ENCODE results near the gene CD80. TPM values are rescaled to one million over a fixed set of nuclear protein-coding genes. Genes with fewer than 3 reads are reported as not detected.
"Not testable (repeated sequence)": the region's sequence is repeated elsewhere in the genome, so short reads cannot be mapped to it uniquely, and the experiment has no call there.

CD80 gene
- total and polyA plus RNA-seq, 2 donors, result 3.3 to 6.2 TPM

GRCh38 chr3:119597548-119598288, 38.3 kb upstream of the CD80 start, which contains the start of gene PLA1A:
Gene PLA1A (plus strand): TSS chr3:119597885. CDS start chr3:119597914, 29 bp downstream.
- no peak for DNase-seq (ENCODE audit: low read depth in 6 of 9, low spot score in 9 of 9)
- WGBS, result 94% methylated on average over 7 of the region's 7 CpGs
- no peaks in the 10 kb centered on the region for H3K36me3 ChIP-seq (ENCODE audit: control insufficient read depth in 2 of 2, insufficient read depth in 2 of 2, low read length in 1 of 2)
- no peaks in the 10 kb centered on the region for H3K4me1 ChIP-seq (ENCODE audit: control insufficient read depth in 2 of 2, insufficient read depth in 2 of 2, low read length in 2 of 2)
- no peak within 1 kb of the TSS for H3K27ac ChIP-seq (ENCODE audit: low read depth in 1 of 2, low read length in 1 of 2)
- no peaks in the 10 kb centered on the region for H3K27me3 ChIP-seq (ENCODE audit: control insufficient read depth in 2 of 2, insufficient read depth in 1 of 2, low read length in 1 of 2)
- no peaks in the 10 kb centered on the region for H3K9me3 ChIP-seq (ENCODE audit: control insufficient read depth in 2 of 2, insufficient read depth in 1 of 2, low read length in 1 of 2)
- H3K4me3 ChIP-seq (ENCODE audit: low read length in 2 of 2), result no peak within 1 kb of the TSS

- H3K27me3 ChIP-seq (ENCODE audit: control insufficient read depth in 2 of 2, insufficient read depth in 1 of 2, low read length in 1 of 2), result no peaks in the 10 kb centered on the region
- no peaks in the 10 kb centered on the region for H3K36me3 ChIP-seq (ENCODE audit: control insufficient read depth in 2 of 2, insufficient read depth in 2 of 2, low read length in 1 of 2)
- H3K4me3 ChIP-seq (ENCODE audit: low read length in 2 of 2), result no peak overlapping the region
- no peaks in the 10 kb centered on the region for H3K4me1 ChIP-seq (ENCODE audit: control insufficient read depth in 2 of 2, insufficient read depth in 2 of 2, low read length in 2 of 2)
- WGBS, result 97% methylated on average over 6 of the region's 6 CpGs
- H3K27ac ChIP-seq (ENCODE audit: low read depth in 1 of 2, low read length in 1 of 2), result no peak overlapping the region
- no peaks in the 10 kb centered on the region for H3K9me3 ChIP-seq (ENCODE audit: control insufficient read depth in 2 of 2, insufficient read depth in 1 of 2, low read length in 1 of 2)
- no peak for DNase-seq (ENCODE audit: low read depth in 6 of 9, low spot score in 9 of 9)
Measured at GRCh38 chr3:119596398-119596797, 37.0 kb upstream of the CD80 start.

GRCh38 chr3:119595639-119596334, 36.4 kb upstream of the CD80 start:
- H3K36me3 ChIP-seq (ENCODE audit: control insufficient read depth in 2 of 2, insufficient read depth in 2 of 2, low read length in 1 of 2), result no peaks in the 10 kb centered on the region
- no peak for DNase-seq (ENCODE audit: low read depth in 6 of 9, low spot score in 9 of 9)
- no peaks in the 10 kb centered on the region for H3K9me3 ChIP-seq (ENCODE audit: control insufficient read depth in 2 of 2, insufficient read depth in 1 of 2, low read length in 1 of 2)
- no peaks in the 10 kb centered on the region for H3K4me1 ChIP-seq (ENCODE audit: control insufficient read depth in 2 of 2, insufficient read depth in 2 of 2, low read length in 2 of 2)
- H3K27me3 ChIP-seq (ENCODE audit: control insufficient read depth in 2 of 2, insufficient read depth in 1 of 2, low read length in 1 of 2), result no peaks in the 10 kb centered on the region
- H3K4me3 ChIP-seq (ENCODE audit: low read length in 2 of 2), result no peak overlapping the region
- 86% methylated on average over 7 of the region's 7 CpGs for WGBS
- no peak overlapping the region for H3K27ac ChIP-seq (ENCODE audit: low read depth in 1 of 2, low read length in 1 of 2)

GRCh38 chr3:119594929-119595328, 35.5 kb upstream of the CD80 start:
- not testable (repeated sequence) for H3K4me1 ChIP-seq (ENCODE audit: control insufficient read depth in 2 of 2, insufficient read depth in 2 of 2, low read length in 2 of 2); DNase-seq (ENCODE audit: low read depth in 6 of 9, low spot score in 9 of 9); H3K9me3 ChIP-seq (ENCODE audit: control insufficient read depth in 2 of 2, insufficient read depth in 1 of 2, low read length in 1 of 2); H3K27me3 ChIP-seq (ENCODE audit: control insufficient read depth in 2 of 2, insufficient read depth in 1 of 2, low read length in 1 of 2); H3K4me3 ChIP-seq (ENCODE audit: low read length in 2 of 2); H3K27ac ChIP-seq (ENCODE audit: low read depth in 1 of 2, low read length in 1 of 2); H3K36me3 ChIP-seq (ENCODE audit: control insufficient read depth in 2 of 2, insufficient read depth in 2 of 2, low read length in 1 of 2)
- 93% methylated on average over 1 of the region's 1 CpG for WGBS

- Histone ChIP-seq H3K27ac (ENCODE audit: low read depth in 1 of 2, low read length in 1 of 2) (no peak overlapping the region), H3K4me1 (ENCODE audit: control insufficient read depth in 2 of 2, insufficient read depth in 2 of 2, low read length in 2 of 2) (no peaks in the 10 kb centered on the region), H3K9me3 (ENCODE audit: control insufficient read depth in 2 of 2, insufficient read depth in 1 of 2, low read length in 1 of 2) (no peaks in the 10 kb centered on the region), H3K4me3 (ENCODE audit: low read length in 2 of 2) (no peak overlapping the region), H3K36me3 (ENCODE audit: control insufficient read depth in 2 of 2, insufficient read depth in 2 of 2, low read length in 1 of 2) (no peaks in the 10 kb centered on the region), H3K27me3 (ENCODE audit: control insufficient read depth in 2 of 2, insufficient read depth in 1 of 2, low read length in 1 of 2) (no peaks in the 10 kb centered on the region)
- no peak for DNase-seq (ENCODE audit: low read depth in 6 of 9, low spot score in 9 of 9)
- WGBS, result 86% methylated on average over 5 of the region's 5 CpGs
Measured at GRCh38 chr3:119594066-119594465, 34.7 kb upstream of the CD80 start.

GRCh38 chr3:119592861-119593260, 33.4 kb upstream of the CD80 start:
- no peaks in the 10 kb centered on the region for H3K36me3 ChIP-seq (ENCODE audit: control insufficient read depth in 2 of 2, insufficient read depth in 2 of 2, low read length in 1 of 2)
- H3K4me3 ChIP-seq (ENCODE audit: low read length in 2 of 2), result no peak overlapping the region
- 89% methylated on average over 1 of the region's 1 CpG for WGBS
- no peaks in the 10 kb centered on the region for H3K9me3 ChIP-seq (ENCODE audit: control insufficient read depth in 2 of 2, insufficient read depth in 1 of 2, low read length in 1 of 2)
- H3K27me3 ChIP-seq (ENCODE audit: control insufficient read depth in 2 of 2, insufficient read depth in 1 of 2, low read length in 1 of 2), result no peaks in the 10 kb centered on the region
- no peaks in the 10 kb centered on the region for H3K4me1 ChIP-seq (ENCODE audit: control insufficient read depth in 2 of 2, insufficient read depth in 2 of 2, low read length in 2 of 2)
- no peak for DNase-seq (ENCODE audit: low read depth in 6 of 9, low spot score in 9 of 9)
- no peak overlapping the region for H3K27ac ChIP-seq (ENCODE audit: low read depth in 1 of 2, low read length in 1 of 2)

GRCh38 chr3:119590706-119591105, 31.3 kb upstream of the CD80 start:
- 94% methylated on average over 1 of the region's 1 CpG for WGBS
- Histone ChIP-seq H3K27ac (ENCODE audit: low read depth in 1 of 2, low read length in 1 of 2) (no peak overlapping the region), H3K36me3 (ENCODE audit: control insufficient read depth in 2 of 2, insufficient read depth in 2 of 2, low read length in 1 of 2) (no peaks in the 10 kb centered on the region), H3K4me3 (ENCODE audit: low read length in 2 of 2) (no peak overlapping the region), H3K9me3 (ENCODE audit: control insufficient read depth in 2 of 2, insufficient read depth in 1 of 2, low read length in 1 of 2) (no peaks in the 10 kb centered on the region), H3K4me1 (ENCODE audit: control insufficient read depth in 2 of 2, insufficient read depth in 2 of 2, low read length in 2 of 2) (no peaks in the 10 kb centered on the region), H3K27me3 (ENCODE audit: control insufficient read depth in 2 of 2, insufficient read depth in 1 of 2, low read length in 1 of 2) (no peaks in the 10 kb centered on the region)
- no peak for DNase-seq (ENCODE audit: low read depth in 6 of 9, low spot score in 9 of 9)

GRCh38 chr3:119589102-119589773, 29.8 kb upstream of the CD80 start:
- no peak for DNase-seq (ENCODE audit: low read depth in 6 of 9, low spot score in 9 of 9)
- 73% methylated on average over 6 of the region's 6 CpGs for WGBS
- H3K4me3 ChIP-seq (ENCODE audit: low read length in 2 of 2), result no peak overlapping the region

GRCh38 chr3:119588112-119588511, 28.7 kb upstream of the CD80 start:
- H3K27ac ChIP-seq (ENCODE audit: low read depth in 1 of 2, low read length in 1 of 2), result no peak overlapping the region

More at GRCh38 chr3:119589102-119589773, 29.8 kb upstream of the CD80 start:
- Histone ChIP-seq H3K9me3 (ENCODE audit: control insufficient read depth in 2 of 2, insufficient read depth in 1 of 2, low read length in 1 of 2) (no peaks in the 10 kb centered on the region), H3K36me3 (ENCODE audit: control insufficient read depth in 2 of 2, insufficient read depth in 2 of 2, low read length in 1 of 2) (no peaks in the 10 kb centered on the region), H3K27ac (ENCODE audit: low read depth in 1 of 2, low read length in 1 of 2) (no peak overlapping the region), H3K27me3 (ENCODE audit: control insufficient read depth in 2 of 2, insufficient read depth in 1 of 2, low read length in 1 of 2) (no peaks in the 10 kb centered on the region), H3K4me1 (ENCODE audit: control insufficient read depth in 2 of 2, insufficient read depth in 2 of 2, low read length in 2 of 2) (no peaks in the 10 kb centered on the region)

More at GRCh38 chr3:119588112-119588511, 28.7 kb upstream of the CD80 start:
- Histone ChIP-seq H3K9me3 (ENCODE audit: control insufficient read depth in 2 of 2, insufficient read depth in 1 of 2, low read length in 1 of 2) (no peaks in the 10 kb centered on the region), H3K36me3 (ENCODE audit: control insufficient read depth in 2 of 2, insufficient read depth in 2 of 2, low read length in 1 of 2) (no peaks in the 10 kb centered on the region), H3K27me3 (ENCODE audit: control insufficient read depth in 2 of 2, insufficient read depth in 1 of 2, low read length in 1 of 2) (no peaks in the 10 kb centered on the region), H3K4me1 (ENCODE audit: control insufficient read depth in 2 of 2, insufficient read depth in 2 of 2, low read length in 2 of 2) (no peaks in the 10 kb centered on the region), H3K4me3 (ENCODE audit: low read length in 2 of 2) (no peak overlapping the region)
- 74% methylated on average over 3 of the region's 3 CpGs for WGBS
- peak in 1 of 9 donors; percentile 22 for DNase-seq (ENCODE audit: low read depth in 6 of 9, low spot score in 9 of 9)

All from thymus (tissue), 11 donors.